Calu3 (cell line): Measurements from ENCODE around the gene LRP8. TPM values are rescaled to one million over a fixed set of nuclear protein-coding genes. Genes with fewer than 3 reads are reported as not detected.
A peak's percentile ranks its signal among the peaks of the same experiment; 100 is the strongest.

Experiments
- BruUV-seq: library from RNA; stranded (reverse); fragments of 400-500 nt; replicated peaks from 2 replicates; lab custom pipeline; 2021; lab: Mats Ljungman, UMichigan
- CTCF ChIA-PET: fragments of 300-600 bp; sonication (Branson Sonifier 250); formaldehyde crosslinking; loops from one replicate; lab custom pipeline; 2022; ENCODE audit warnings: antibody characterized with exemption; lab: Charles Lee
- DNase-seq: peaks from one replicate; pipeline ENCODE4 v3.0.0; 2022
- H3K27ac Mint-ChIP-seq: one replicate; pipeline ENCODE4 v1.8.0; 2022; ENCODE audit warnings: mixed read lengths; ENCODE audit not compliant: unreplicated experiment
- H3K27me3 Mint-ChIP-seq: one replicate; pipeline ENCODE4 v1.8.0; 2022; ENCODE audit warnings: mixed read lengths; ENCODE audit not compliant: unreplicated experiment
- H3K36me3 Mint-ChIP-seq: one replicate; pipeline ENCODE4 v1.8.0; 2022; ENCODE audit warnings: mild to moderate bottlenecking, moderate library complexity, mixed read lengths; ENCODE audit not compliant: insufficient read depth, unreplicated experiment
- H3K4me1 Mint-ChIP-seq: one replicate; pipeline ENCODE4 v1.8.0; 2022; ENCODE audit warnings: mild to moderate bottlenecking, low read depth, mixed read lengths; ENCODE audit not compliant: unreplicated experiment
- H3K4me3 Mint-ChIP-seq: one replicate; pipeline ENCODE4 v1.8.0; 2022; ENCODE audit warnings: mild to moderate bottlenecking, low read depth, moderate library complexity, mixed read lengths; ENCODE audit not compliant: unreplicated experiment
- H3K9me3 Mint-ChIP-seq: one replicate; pipeline ENCODE4 v1.8.0; 2022; ENCODE audit warnings: low read depth, mixed read lengths; ENCODE audit not compliant: unreplicated experiment
- intact Hi-C: fragments of 100-400 bp; cut with micrococcal nuclease; formaldehyde crosslinking; loops from one replicate; pipeline ENCODE4 v1.10.0; 2022; ENCODE audit not compliant: unreplicated experiment
- total RNA-seq: library from RNA; stranded (reverse); gene quantifications from 2 replicates; pipeline ENCODE4 v1.2.3, GENCODE V29; 2022
- TF ChIP-seq, protein P1 (sequence below): fragments of 200-600 bp; IDR thresholded peaks from one replicate; pipeline ENCODE4 v1.8.0; 2022; ENCODE audit warnings: antibody characterized with exemption; ENCODE audit not compliant: unreplicated experiment

The LRP8 gene
- total RNA-seq, 1 experiment from 2014 or later = 104 TPM

GRCh38 chr1:53327182-53327913 lies 522 bp downstream of the LRP8 start:
- Mint-ChIP-seq H3K9me3 (no peaks in the 10 kb centered on the region), H3K27ac (peak overlapping the region; percentile 92), H3K4me3 (peak overlapping the region; percentile 99), H3K27me3 (peaks cover under 1% of the 10 kb centered on the region), H3K36me3 (peaks cover 49% of the 10 kb centered on the region), H3K4me1 (peaks cover 23% of the 10 kb centered on the region)
- peak; percentile 41 for DNase-seq
- TF ChIP-seq, protein P1, sequence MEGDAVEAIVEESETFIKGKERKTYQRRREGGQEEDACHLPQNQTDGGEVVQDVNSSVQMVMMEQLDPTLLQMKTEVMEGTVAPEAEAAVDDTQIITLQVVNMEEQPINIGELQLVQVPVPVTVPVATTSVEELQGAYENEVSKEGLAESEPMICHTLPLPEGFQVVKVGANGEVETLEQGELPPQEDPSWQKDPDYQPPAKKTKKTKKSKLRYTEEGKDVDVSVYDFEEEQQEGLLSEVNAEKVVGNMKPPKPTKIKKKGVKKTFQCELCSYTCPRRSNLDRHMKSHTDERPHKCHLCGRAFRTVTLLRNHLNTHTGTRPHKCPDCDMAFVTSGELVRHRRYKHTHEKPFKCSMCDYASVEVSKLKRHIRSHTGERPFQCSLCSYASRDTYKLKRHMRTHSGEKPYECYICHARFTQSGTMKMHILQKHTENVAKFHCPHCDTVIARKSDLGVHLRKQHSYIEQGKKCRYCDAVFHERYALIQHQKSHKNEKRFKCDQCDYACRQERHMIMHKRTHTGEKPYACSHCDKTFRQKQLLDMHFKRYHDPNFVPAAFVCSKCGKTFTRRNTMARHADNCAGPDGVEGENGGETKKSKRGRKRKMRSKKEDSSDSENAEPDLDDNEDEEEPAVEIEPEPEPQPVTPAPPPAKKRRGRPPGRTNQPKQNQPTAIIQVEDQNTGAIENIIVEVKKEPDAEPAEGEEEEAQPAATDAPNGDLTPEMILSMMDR = no peak
- CTCF ChIA-PET = interaction anchor here (0.8 to 1.7 kb wide), 3 partner anchors 29 to 66 kb away, joined by 4 to 7 read pairs (median 5); no protein-coding TSS in a partner anchor
- no TSS peak for BruUV-seq
- intact Hi-C loops = loop anchor here (2.0 kb wide), 1 partner anchor 65 kb away; no protein-coding TSS in a partner anchor

DNA sequence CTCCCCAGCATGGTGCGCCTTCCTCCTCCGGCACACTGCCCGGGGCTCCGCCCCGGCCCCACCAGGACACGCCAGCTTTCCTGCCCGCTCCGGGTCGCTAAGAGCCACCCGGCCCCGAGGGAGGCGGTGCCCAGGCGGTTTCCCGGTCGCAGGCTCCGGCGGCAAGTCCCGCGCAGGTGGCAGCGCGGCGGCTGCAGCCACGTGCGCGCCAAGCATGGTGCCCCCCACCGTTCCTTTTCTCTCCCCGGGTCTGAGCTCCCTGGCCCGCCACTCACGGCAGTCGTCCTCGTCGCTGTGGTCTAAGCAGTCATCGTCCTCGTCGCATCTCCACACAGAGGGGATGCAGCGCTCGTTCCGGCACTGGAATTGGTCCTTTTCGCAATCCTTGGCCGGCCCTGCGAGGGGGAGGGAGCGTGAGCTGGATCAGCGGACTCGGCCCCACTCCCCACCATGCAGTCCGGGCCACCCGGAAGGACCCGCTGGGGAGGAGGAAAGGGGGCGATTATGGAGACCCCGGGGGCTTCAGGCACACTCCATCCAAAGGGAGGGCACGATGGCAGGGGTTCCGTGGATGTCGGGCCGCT lies 1.2 kb downstream of the LRP8 start:
- intact Hi-C loops = loop anchor here (2.0 kb wide), 1 partner anchor 66 kb away; no protein-coding TSS in a partner anchor
- no peaks in the 10 kb centered on the region for H3K27me3 Mint-ChIP-seq
- BruUV-seq = TSS peak; percentile 98

GRCh38 chr1:53326088-53326597 lies 1.7 kb downstream of the LRP8 start:
- peak; percentile 98 for DNase-seq
- peak overlapping the region; percentile 92 for H3K27ac Mint-ChIP-seq
- peaks cover 53% of the 10 kb centered on the region for H3K36me3 Mint-ChIP-seq
- no peaks in the 10 kb centered on the region for H3K9me3 Mint-ChIP-seq
- BruUV-seq = no TSS peak
- TF ChIP-seq, protein P1 = no peak
- no peaks in the 10 kb centered on the region for H3K27me3 Mint-ChIP-seq
- peak overlapping the region; percentile 99 for H3K4me3 Mint-ChIP-seq
- CTCF ChIA-PET = interaction anchor here (1.1 to 1.7 kb wide), 2 partner anchors 31 to 67 kb away, joined by 5 to 7 read pairs; no protein-coding TSS in a partner anchor
- H3K4me1 Mint-ChIP-seq = peaks cover 27% of the 10 kb centered on the region
- intact Hi-C loops = loop anchor here (2.0 kb wide), 1 partner anchor 67 kb away; no protein-coding TSS in a partner anchor

More for the DNA sequence above, 1.2 kb downstream of the LRP8 start:
- peaks cover 27% of the 10 kb centered on the region for H3K4me1 Mint-ChIP-seq
- CTCF ChIA-PET = interaction anchor here (0.8 to 1.7 kb wide), 3 partner anchors 30 to 67 kb away, joined by 4 to 7 read pairs (median 5); no protein-coding TSS in a partner anchor
- no peaks in the 10 kb centered on the region for H3K9me3 Mint-ChIP-seq
- H3K36me3 Mint-ChIP-seq = peaks cover 53% of the 10 kb centered on the region
- peak; percentile 46 for DNase-seq
- peak overlapping the region; percentile 92 for H3K27ac Mint-ChIP-seq
- TF ChIP-seq, protein P1 = no peak
- peak overlapping the region; percentile 99 for H3K4me3 Mint-ChIP-seq

GRCh38 chr1:53325326-53326087 lies 2.4 kb downstream of the LRP8 start:
- BruUV-seq = TSS peak; percentile 64

More at GRCh38 chr1:53325326-53326087, 2.4 kb downstream of the LRP8 start:
- TF ChIP-seq, protein P1 = no peak
- intact Hi-C loops = loop anchor here (2.0 kb wide), 1 partner anchor 67 kb away; no protein-coding TSS in a partner anchor
- H3K27me3 Mint-ChIP-seq = no peaks in the 10 kb centered on the region
- peak; percentile 16 for DNase-seq
- H3K4me3 Mint-ChIP-seq = peak overlapping the region; percentile 99
- H3K4me1 Mint-ChIP-seq = peaks cover 27% of the 10 kb centered on the region
- no peaks in the 10 kb centered on the region for H3K9me3 Mint-ChIP-seq
- CTCF ChIA-PET = interaction anchor here (1.1 to 1.7 kb wide), 2 partner anchors 31 to 68 kb away, joined by 5 to 7 read pairs; no protein-coding TSS in a partner anchor
- H3K36me3 Mint-ChIP-seq = peaks cover 53% of the 10 kb centered on the region
- peak overlapping the region; percentile 92 for H3K27ac Mint-ChIP-seq
